ENCODE measurements around the gene OSBPL3. TPM values are rescaled to one million over a fixed set of nuclear protein-coding genes. Genes with fewer than 3 reads are reported as not detected.

OSBPL3 gene
- total and polyA plus RNA-seq, 4 donors: 0.28 to 3.0 (median 1.1) TPM

DNA sequence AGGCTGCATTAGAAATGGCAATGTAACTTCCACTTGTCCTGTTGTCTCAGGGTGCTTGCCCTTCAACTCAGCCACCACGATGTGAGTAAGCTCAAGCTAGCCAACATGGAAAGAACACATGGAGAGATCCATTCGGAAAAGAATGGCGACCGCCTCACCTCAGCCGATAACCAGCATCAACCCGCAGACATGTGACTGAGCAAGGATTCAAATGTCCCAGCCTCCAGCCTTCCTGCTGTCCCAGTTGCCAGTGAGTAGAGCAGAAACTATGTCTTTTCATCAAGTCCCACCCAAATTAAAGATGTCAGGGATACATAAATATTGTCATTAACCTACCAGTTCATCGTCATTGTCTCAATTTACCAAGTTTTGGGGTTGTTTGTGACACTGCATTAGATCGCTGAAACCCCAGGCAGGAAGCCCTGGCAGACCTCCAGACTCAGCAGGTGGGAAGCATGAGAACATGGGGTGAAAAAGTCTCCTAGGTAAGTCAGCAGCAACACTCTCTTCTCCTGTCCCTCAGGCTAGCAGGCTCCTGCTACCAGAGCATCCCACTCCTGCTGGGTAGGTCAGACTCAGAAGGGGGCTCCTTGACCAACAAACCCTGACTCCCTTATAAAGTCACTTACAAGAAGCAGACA is 67.0 kb downstream of the OSBPL3 start (continued):
- TF ChIP-seq, protein P1, sequence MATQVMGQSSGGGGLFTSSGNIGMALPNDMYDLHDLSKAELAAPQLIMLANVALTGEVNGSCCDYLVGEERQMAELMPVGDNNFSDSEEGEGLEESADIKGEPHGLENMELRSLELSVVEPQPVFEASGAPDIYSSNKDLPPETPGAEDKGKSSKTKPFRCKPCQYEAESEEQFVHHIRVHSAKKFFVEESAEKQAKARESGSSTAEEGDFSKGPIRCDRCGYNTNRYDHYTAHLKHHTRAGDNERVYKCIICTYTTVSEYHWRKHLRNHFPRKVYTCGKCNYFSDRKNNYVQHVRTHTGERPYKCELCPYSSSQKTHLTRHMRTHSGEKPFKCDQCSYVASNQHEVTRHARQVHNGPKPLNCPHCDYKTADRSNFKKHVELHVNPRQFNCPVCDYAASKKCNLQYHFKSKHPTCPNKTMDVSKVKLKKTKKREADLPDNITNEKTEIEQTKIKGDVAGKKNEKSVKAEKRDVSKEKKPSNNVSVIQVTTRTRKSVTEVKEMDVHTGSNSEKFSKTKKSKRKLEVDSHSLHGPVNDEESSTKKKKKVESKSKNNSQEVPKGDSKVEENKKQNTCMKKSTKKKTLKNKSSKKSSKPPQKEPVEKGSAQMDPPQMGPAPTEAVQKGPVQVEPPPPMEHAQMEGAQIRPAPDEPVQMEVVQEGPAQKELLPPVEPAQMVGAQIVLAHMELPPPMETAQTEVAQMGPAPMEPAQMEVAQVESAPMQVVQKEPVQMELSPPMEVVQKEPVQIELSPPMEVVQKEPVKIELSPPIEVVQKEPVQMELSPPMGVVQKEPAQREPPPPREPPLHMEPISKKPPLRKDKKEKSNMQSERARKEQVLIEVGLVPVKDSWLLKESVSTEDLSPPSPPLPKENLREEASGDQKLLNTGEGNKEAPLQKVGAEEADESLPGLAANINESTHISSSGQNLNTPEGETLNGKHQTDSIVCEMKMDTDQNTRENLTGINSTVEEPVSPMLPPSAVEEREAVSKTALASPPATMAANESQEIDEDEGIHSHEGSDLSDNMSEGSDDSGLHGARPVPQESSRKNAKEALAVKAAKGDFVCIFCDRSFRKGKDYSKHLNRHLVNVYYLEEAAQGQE (IDR thresholded peaks at IDR 0.05): no peak
- no peak for TF ChIP-seq HNF4G (IDR thresholded peaks at IDR 0.05)

DNA sequence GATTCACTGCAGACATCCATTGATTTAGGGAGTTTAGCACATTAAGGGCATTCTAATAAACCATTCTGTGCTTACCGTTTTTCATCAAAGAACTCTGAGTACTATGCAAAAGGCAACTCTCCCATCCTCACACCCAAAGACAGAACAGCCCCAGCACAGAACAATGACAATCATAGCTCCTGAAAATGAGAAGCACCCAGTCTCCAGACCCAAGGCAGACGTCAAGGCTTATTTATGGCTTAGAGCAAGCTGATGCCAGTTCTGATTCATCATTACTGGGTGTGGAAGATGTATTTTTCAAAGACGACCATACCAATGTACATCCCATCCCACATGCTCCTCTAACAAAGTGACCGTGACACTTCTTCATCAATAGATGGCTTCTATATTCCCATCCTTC is 67.6 kb downstream of the OSBPL3 start:
- WGBS: 72% methylated on average over 4 of the region's 4 CpGs
- TF ChIP-seq, protein P2, sequence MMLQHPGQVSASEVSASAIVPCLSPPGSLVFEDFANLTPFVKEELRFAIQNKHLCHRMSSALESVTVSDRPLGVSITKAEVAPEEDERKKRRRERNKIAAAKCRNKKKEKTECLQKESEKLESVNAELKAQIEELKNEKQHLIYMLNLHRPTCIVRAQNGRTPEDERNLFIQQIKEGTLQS (IDR thresholded peaks at IDR 0.05): no peak
- TF ChIP-seq FOXA2 (IDR thresholded peaks at IDR 0.05): no peak
- TF ChIP-seq, protein P3, sequence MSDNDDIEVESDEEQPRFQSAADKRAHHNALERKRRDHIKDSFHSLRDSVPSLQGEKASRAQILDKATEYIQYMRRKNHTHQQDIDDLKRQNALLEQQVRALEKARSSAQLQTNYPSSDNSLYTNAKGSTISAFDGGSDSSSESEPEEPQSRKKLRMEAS (IDR thresholded peaks at IDR 0.05): no peak
- TF ChIP-seq HNF4A (conservative IDR thresholded peaks at IDR 0.05): no peak
- TF ChIP-seq, protein P4, sequence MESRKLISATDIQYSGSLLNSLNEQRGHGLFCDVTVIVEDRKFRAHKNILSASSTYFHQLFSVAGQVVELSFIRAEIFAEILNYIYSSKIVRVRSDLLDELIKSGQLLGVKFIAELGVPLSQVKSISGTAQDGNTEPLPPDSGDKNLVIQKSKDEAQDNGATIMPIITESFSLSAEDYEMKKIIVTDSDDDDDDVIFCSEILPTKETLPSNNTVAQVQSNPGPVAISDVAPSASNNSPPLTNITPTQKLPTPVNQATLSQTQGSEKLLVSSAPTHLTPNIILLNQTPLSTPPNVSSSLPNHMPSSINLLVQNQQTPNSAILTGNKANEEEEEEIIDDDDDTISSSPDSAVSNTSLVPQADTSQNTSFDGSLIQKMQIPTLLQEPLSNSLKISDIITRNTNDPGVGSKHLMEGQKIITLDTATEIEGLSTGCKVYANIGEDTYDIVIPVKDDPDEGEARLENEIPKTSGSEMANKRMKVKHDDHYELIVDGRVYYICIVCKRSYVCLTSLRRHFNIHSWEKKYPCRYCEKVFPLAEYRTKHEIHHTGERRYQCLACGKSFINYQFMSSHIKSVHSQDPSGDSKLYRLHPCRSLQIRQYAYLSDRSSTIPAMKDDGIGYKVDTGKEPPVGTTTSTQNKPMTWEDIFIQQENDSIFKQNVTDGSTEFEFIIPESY (IDR thresholded peaks at IDR 0.05): no peak
- no peak for TF ChIP-seq JUND (IDR thresholded peaks at IDR 0.05)
- TF ChIP-seq NR2F2 (IDR thresholded peaks at IDR 0.05): no peak
- no peak for TF ChIP-seq HNF4G (IDR thresholded peaks at IDR 0.05)
- TF ChIP-seq, protein P1 (IDR thresholded peaks at IDR 0.05): no peak
- no peak for TF ChIP-seq SP1 (IDR thresholded peaks at IDR 0.05)
- TF ChIP-seq YY1 (IDR thresholded peaks at IDR 0.05): no peak
- TF ChIP-seq FOXA1 (IDR thresholded peaks at IDR 0.05): no peak
- TF ChIP-seq RXRA (IDR thresholded peaks at IDR 0.05): no peak
- no peak for TF ChIP-seq RAD21 (IDR thresholded peaks at IDR 0.05)
- no peak for TF ChIP-seq EGR1 (IDR thresholded peaks at IDR 0.05; ENCODE audit: low read depth in 2 of 2)
- no peak for TF ChIP-seq GABPA (IDR thresholded peaks at IDR 0.05 in 1 of 2, conservative IDR thresholded peaks at IDR 0.05 in 1 of 2)

More for the DNA sequence above, 67.6 kb downstream of the OSBPL3 start:
- peaks cover 0 to 4% (median under 1%) of the 10 kb centered on the region in 4 donors for H3K27me3 ChIP-seq (ENCODE audit: control insufficient read depth in 4 of 4, insufficient read depth in 4 of 4, low read length in 3 of 4)
- DNase-seq (ENCODE audit: low spot score): no peak
- H3K36me3 ChIP-seq (ENCODE audit: control insufficient read depth in 4 of 4, insufficient read depth in 3 of 4, low read depth in 1 of 4, low read length in 3 of 4): no peaks in the 10 kb centered on the region
- H3K4me3 ChIP-seq (ENCODE audit: low read depth in 1 of 3, low read length in 3 of 3): no peak overlapping the region
- H3K9ac ChIP-seq (ENCODE audit: low read depth in 1 of 2, low read length in 2 of 2): no peak overlapping the region
- no peaks in the 10 kb centered on the region for H3K9me3 ChIP-seq (ENCODE audit: control insufficient read depth in 4 of 4, low read length in 3 of 4)
- H3K27ac ChIP-seq (ENCODE audit: low read depth in 1 of 2, low read length in 2 of 2): no peak overlapping the region
- no peaks in the 10 kb centered on the region for H3K4me1 ChIP-seq (ENCODE audit: control insufficient read depth in 4 of 4, insufficient read depth in 4 of 4, low read length in 3 of 4)

Data from liver (tissue), 9 donors.